ENCODE data around the gene TAF1C.

DNA sequence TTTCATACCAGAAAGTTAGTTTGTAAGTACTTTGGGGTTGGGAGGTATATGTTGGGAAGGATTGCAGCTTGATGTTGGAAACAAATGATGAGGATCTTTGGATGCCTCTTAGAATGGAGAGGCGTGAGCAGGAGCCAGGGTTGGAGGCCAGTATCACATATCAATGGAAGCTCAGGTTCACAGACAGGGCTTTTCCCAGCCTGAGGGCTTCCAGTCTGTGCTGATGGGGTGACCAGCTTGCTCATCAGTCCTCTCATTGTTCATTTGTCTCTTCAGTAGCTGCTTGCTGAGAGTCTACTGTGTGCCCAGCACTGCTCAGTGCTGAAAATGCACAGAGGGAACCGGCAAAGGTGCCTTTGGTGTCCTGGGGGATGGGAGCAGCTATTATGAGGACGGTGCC is 35.9 kb downstream of the TAF1C start:
- no peak for TF ChIP-seq STAT1 (IDR thresholded peaks at IDR 0.05; ENCODE audit: unreplicated experiment)
- TF ChIP-seq EZH2phosphoT487 (IDR thresholded peaks at IDR 0.05; ENCODE audit: unreplicated experiment) = no peak
- TF ChIP-seq, protein P1, sequence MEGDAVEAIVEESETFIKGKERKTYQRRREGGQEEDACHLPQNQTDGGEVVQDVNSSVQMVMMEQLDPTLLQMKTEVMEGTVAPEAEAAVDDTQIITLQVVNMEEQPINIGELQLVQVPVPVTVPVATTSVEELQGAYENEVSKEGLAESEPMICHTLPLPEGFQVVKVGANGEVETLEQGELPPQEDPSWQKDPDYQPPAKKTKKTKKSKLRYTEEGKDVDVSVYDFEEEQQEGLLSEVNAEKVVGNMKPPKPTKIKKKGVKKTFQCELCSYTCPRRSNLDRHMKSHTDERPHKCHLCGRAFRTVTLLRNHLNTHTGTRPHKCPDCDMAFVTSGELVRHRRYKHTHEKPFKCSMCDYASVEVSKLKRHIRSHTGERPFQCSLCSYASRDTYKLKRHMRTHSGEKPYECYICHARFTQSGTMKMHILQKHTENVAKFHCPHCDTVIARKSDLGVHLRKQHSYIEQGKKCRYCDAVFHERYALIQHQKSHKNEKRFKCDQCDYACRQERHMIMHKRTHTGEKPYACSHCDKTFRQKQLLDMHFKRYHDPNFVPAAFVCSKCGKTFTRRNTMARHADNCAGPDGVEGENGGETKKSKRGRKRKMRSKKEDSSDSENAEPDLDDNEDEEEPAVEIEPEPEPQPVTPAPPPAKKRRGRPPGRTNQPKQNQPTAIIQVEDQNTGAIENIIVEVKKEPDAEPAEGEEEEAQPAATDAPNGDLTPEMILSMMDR (conservative IDR thresholded peaks at IDR 0.05; ENCODE audit: low read depth in 2 of 2) = no peak
- no peak for TF ChIP-seq POLR2AphosphoS5 (IDR thresholded peaks at IDR 0.05; ENCODE audit: low read depth)
- no peak for TF ChIP-seq EZH2 (IDR thresholded peaks at IDR 0.05; ENCODE audit: low read depth, unreplicated experiment)
- no peak for TF ChIP-seq REST (IDR thresholded peaks at IDR 0.05; ENCODE audit: unreplicated experiment)
- TF ChIP-seq, protein P2, sequence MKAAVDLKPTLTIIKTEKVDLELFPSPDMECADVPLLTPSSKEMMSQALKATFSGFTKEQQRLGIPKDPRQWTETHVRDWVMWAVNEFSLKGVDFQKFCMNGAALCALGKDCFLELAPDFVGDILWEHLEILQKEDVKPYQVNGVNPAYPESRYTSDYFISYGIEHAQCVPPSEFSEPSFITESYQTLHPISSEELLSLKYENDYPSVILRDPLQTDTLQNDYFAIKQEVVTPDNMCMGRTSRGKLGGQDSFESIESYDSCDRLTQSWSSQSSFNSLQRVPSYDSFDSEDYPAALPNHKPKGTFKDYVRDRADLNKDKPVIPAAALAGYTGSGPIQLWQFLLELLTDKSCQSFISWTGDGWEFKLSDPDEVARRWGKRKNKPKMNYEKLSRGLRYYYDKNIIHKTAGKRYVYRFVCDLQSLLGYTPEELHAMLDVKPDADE (IDR thresholded peaks at IDR 0.05) = no peak
- TF ChIP-seq JUNB (IDR thresholded peaks at IDR 0.05; ENCODE audit: unreplicated experiment) = no peak
- TF ChIP-seq CREB1 (CRISPR knock-in tag; IDR thresholded peaks at IDR 0.05; ENCODE audit: low read depth) = no peak

Data from GM23338 (cell line).